K562 (cell line): ENCODE data around the gene STRN3. TPM values are rescaled to one million over a fixed set of nuclear protein-coding genes. Genes with fewer than 3 reads are reported as not detected.

Experiments
- ATF7 ChIP-seq: fragments of 450-650 bp; IDR thresholded peaks from 2 replicates; pipeline ENCODE4 v1.7.1; 2014; ENCODE audit warnings: mild to moderate bottlenecking, moderate library complexity
- CBFA2T3 ChIP-seq: fragments of 450-650 bp; IDR thresholded peaks from 2 replicates; pipeline ENCODE4 v1.6.1; 2017
- CBX1 ChIP-seq: sonication (generic); IDR thresholded peaks from 2 replicates; pipeline ENCODE4 v1.6.1; 2016; ENCODE audit warnings: antibody characterized with exemption, low read depth, mild to moderate bottlenecking
- EHMT2 ChIP-seq: fragments of 450-650 bp; IDR thresholded peaks from 2 replicates; pipeline ENCODE4 v1.6.1; 2018; ENCODE audit warnings: antibody characterized with exemption
- EP400 ChIP-seq: fragments of 450-650 bp; IDR thresholded peaks from 2 replicates; pipeline ENCODE4 v1.6.1; 2017; ENCODE audit warnings: antibody characterized with exemption, mild to moderate bottlenecking, moderate library complexity
- HNRNPUL1 ChIP-seq: fragments of 200-400 bp; formaldehyde crosslinking; IDR thresholded peaks from 2 replicates; pipeline ENCODE4 v1.6.1; 2017; ENCODE audit warnings: low read length
- ID3 ChIP-seq, 2 experiments: fragments of 250-450 bp in 1 of 2; fragments of 450-650 bp in 1 of 2; sonication (Bioruptor Pico) in 1 of 2; IDR thresholded peaks; 2 replicates each; pipeline versions ENCODE4 v1.6.1 to v1.8.0; 2016 to 2021; ENCODE audit warnings: mild to moderate bottlenecking in 2 of 2, moderate library complexity in 2 of 2, missing compliant biosample characterization in 1 of 2, missing genetic modification characterization in 1 of 2
- L3MBTL2 ChIP-seq: fragments of 450-650 bp; IDR thresholded peaks from 2 replicates; pipeline ENCODE4 v1.6.1; 2016; ENCODE audit warnings: mild to moderate bottlenecking, moderate library complexity
- MEIS2 ChIP-seq: fragments of 450-650 bp; IDR thresholded peaks from 2 replicates; pipeline ENCODE4 v1.6.1; 2014; ENCODE audit warnings: mild to moderate bottlenecking; ENCODE audit not compliant: partially characterized antibody
- MYNN ChIP-seq, 2 experiments: sonication (generic); formaldehyde crosslinking in 1 of 2; IDR thresholded peaks; 2 replicates each; pipeline versions ENCODE4 v1.5.0 to v1.6.1; 2016 to 2020; ENCODE audit warnings: antibody characterized with exemption in 1 of 2, missing genetic modification reagents in 1 of 2
- PHB2 ChIP-seq: fragments of 450-650 bp; IDR thresholded peaks from 2 replicates; pipeline ENCODE4 v1.6.1; 2017; ENCODE audit warnings: low read depth
- PRMT5 ChIP-seq: sonication (generic); formaldehyde crosslinking; IDR thresholded peaks from 2 replicates; pipeline ENCODE4 v1.5.0; 2020; ENCODE audit warnings: missing genetic modification reagents
- RBM17 ChIP-seq: fragments of 200-400 bp; formaldehyde crosslinking; IDR thresholded peaks from 2 replicates; pipeline ENCODE4 v1.6.1; 2017; ENCODE audit warnings: low read depth, mild to moderate bottlenecking, low read length, borderline replicate concordance
- RBM39 ChIP-seq: fragments of 200-400 bp; formaldehyde crosslinking; optimal IDR thresholded peaks from 2 replicates; pipeline ENCODE3; 2018; ENCODE audit warnings: low read depth, low read length
- RUNX1 ChIP-seq: sonication (generic); IDR thresholded peaks from 2 replicates; pipeline ENCODE4 v1.6.1; 2016; ENCODE audit warnings: antibody characterized with exemption, low read depth
- SAFB ChIP-seq: fragments of 200-400 bp; formaldehyde crosslinking; IDR thresholded peaks from 2 replicates; pipeline ENCODE4 v1.6.1; 2017; ENCODE audit warnings: low read depth, low read length, borderline replicate concordance
- THRAP3 ChIP-seq: fragments of 450-650 bp; IDR thresholded peaks from 2 replicates; pipeline ENCODE4 v1.6.1; 2016; ENCODE audit warnings: mild to moderate bottlenecking, inconsistent platforms, borderline replicate concordance
- TOE1 ChIP-seq, 2 experiments: fragments of 450-650 bp in 1 of 2; sonication (generic) in 1 of 2; formaldehyde crosslinking in 1 of 2; IDR thresholded peaks; 2 replicates each; pipeline versions ENCODE4 v1.7.1 to v1.8.0; 2016 to 2022; ENCODE audit warnings: borderline replicate concordance in 2 of 2, mild to moderate bottlenecking in 2 of 2, antibody characterized with exemption in 1 of 2, inconsistent platforms in 1 of 2, low read depth in 1 of 2, missing genetic modification reagents in 1 of 2, moderate library complexity in 1 of 2
- WHSC1 ChIP-seq: IDR thresholded peaks from one replicate; pipeline ENCODE4 v1.6.1; 2012; ENCODE audit warnings: low read length, control low read depth, inconsistent platforms
- YBX1 ChIP-seq: fragments of 450-650 bp; IDR thresholded peaks from 2 replicates; pipeline ENCODE4 v1.7.1; 2016; ENCODE audit warnings: mild to moderate bottlenecking
- ZBTB5 ChIP-seq: fragments of 450-650 bp; IDR thresholded peaks from 2 replicates; pipeline ENCODE4 v1.6.1; 2017; ENCODE audit warnings: antibody characterized with exemption
- ZEB2 ChIP-seq: fragments of 450-650 bp; IDR thresholded peaks from 2 replicates; pipeline ENCODE4 v1.6.1; 2016
- ZNF124 ChIP-seq: sonication (generic); formaldehyde crosslinking; IDR thresholded peaks from 2 replicates; pipeline ENCODE4 v1.8.1; 2022; ENCODE audit warnings: missing genetic modification reagents
- ZNF143 ChIP-seq: sonication (generic); formaldehyde crosslinking; IDR thresholded peaks from 2 replicates; pipeline ENCODE4 v1.9.0; 2022; ENCODE audit warnings: mild to moderate bottlenecking, missing genetic modification reagents
- ZNF165 ChIP-seq: fragments of 250-450 bp; sonication (Bioruptor Pico); IDR thresholded peaks from 2 replicates; pipeline ENCODE4 v1.4.0; 2020; ENCODE audit warnings: borderline replicate concordance
- ZNF408 ChIP-seq: fragments of 250-450 bp; sonication (Bioruptor Pico); IDR thresholded peaks from 2 replicates; pipeline ENCODE4 v1.4.0; 2020; ENCODE audit warnings: low read depth, mild to moderate bottlenecking, moderate library complexity
- ZNF655 ChIP-seq: fragments of 250-450 bp; sonication (Bioruptor Pico); IDR thresholded peaks from 2 replicates; pipeline ENCODE4 v1.5.0; 2021
- ZZZ3 ChIP-seq: fragments of 450-650 bp; IDR thresholded peaks from 2 replicates; pipeline ENCODE4 v1.6.1; 2016; ENCODE audit warnings: antibody characterized with exemption, mild to moderate bottlenecking, moderate library complexity
- polyA plus RNA-seq, 8 experiments: library from polyadenylated mRNA; depleted of rRNA in 4 of 8; stranded (reverse) in 5 of 8; unstranded in 3 of 8; fragments of >200 nt; fragmentation: Nextera tagmentation in 2 of 8; fragmentation: Illumina TruSeq in 1 of 8; extraction: Ambion mirVana in 2 of 8; extraction: Trizol in 1 of 8; gene quantifications; 2 replicates each; pipeline versions ENCODE4 v1.2.1 to v1.2.3, GENCODE V29; 2011 to 2014; ENCODE audit warnings: inconsistent platforms in 1 of 8, missing spikeins in 1 of 8
- total RNA-seq, 7 experiments: library from RNA; depleted of rRNA in 6 of 7; stranded (reverse); fragments of >200 nt in 6 of 7; fragmentation: Illumina TruSeq in 2 of 7; extraction: Trizol in 2 of 7; gene quantifications; 2 replicates each; pipeline versions ENCODE4 v1.2.1 to v1.2.3, GENCODE V29; 2011 to 2021; ENCODE audit warnings: low replicate concordance in 1 of 7

STRN3 gene
- total and polyA plus RNA-seq, 9 of the 15 experiments (the other 6 are each of a cell fraction or from before 2014, with no cell fraction given): 5.9 to 29.1 (median 16.0) TPM

GRCh38 chr14:31059152-31059924 lies 33.2 kb upstream of the STRN3 start (continued):
- TF ChIP-seq YBX1: no peak
- no peak for TF ChIP-seq ZBTB5
- no peak for TF ChIP-seq HNRNPUL1
- TF ChIP-seq TOE1 (IDR thresholded peaks at IDR 0.05; ENCODE audit: borderline replicate concordance): peak; percentile 51; the same call in 1 of the 2 replicates
- TF ChIP-seq TOE1 (CRISPR knock-in tag; IDR thresholded peaks at IDR 0.05; ENCODE audit: borderline replicate concordance, low read depth): no peak
- peak; percentile 98 for TF ChIP-seq MYNN (IDR thresholded peaks at IDR 0.05)
- no peak for TF ChIP-seq MYNN (CRISPR knock-in tag; IDR thresholded peaks at IDR 0.05)
- TF ChIP-seq ID3 (CRISPR knock-in tag; IDR thresholded peaks at IDR 0.05): no peak
- peak; percentile 93 for TF ChIP-seq ID3 (tag; IDR thresholded peaks at IDR 0.05)
- peak; percentile 97 for TF ChIP-seq PHB2
- TF ChIP-seq ZZZ3: no peak
- no peak for TF ChIP-seq CBX1
- no peak for TF ChIP-seq ZNF124 (CRISPR knock-in tag)
- TF ChIP-seq RUNX1: peak; percentile 97
- TF ChIP-seq ZNF143 (CRISPR knock-in tag): no peak
- peak; percentile 78 for TF ChIP-seq EP400
- TF ChIP-seq RBM39: no peak
- no peak for TF ChIP-seq EHMT2
- TF ChIP-seq ZEB2: peak; percentile 74; the same call in 1 of the 2 replicates
- no peak for TF ChIP-seq ZNF408 (CRISPR knock-in tag)
- no peak for TF ChIP-seq SAFB
- TF ChIP-seq PRMT5: no peak
- no peak for TF ChIP-seq ZNF655 (CRISPR knock-in tag)
- TF ChIP-seq ZNF165: no peak
- TF ChIP-seq ATF7: peak; percentile 88
- TF ChIP-seq THRAP3: no peak
- peak; percentile 100 for TF ChIP-seq CBFA2T3
- no peak for TF ChIP-seq WHSC1
- TF ChIP-seq RBM17: no peak
- peak; percentile 52 for TF ChIP-seq L3MBTL2
- TF ChIP-seq MEIS2: peak; percentile 66
